HG02885 (cell line): ENCODE measurements around the gene RNF11.

ENCODE experiments used
- ATAC-seq: cut with Tn5 transposase; IDR thresholded peaks from one replicate; pipeline ENCODE4 v1.9.1; 2021; ENCODE audit warnings: mild to moderate bottlenecking; ENCODE audit not compliant: unreplicated experiment, poor library complexity

The RNF11 gene

DNA sequence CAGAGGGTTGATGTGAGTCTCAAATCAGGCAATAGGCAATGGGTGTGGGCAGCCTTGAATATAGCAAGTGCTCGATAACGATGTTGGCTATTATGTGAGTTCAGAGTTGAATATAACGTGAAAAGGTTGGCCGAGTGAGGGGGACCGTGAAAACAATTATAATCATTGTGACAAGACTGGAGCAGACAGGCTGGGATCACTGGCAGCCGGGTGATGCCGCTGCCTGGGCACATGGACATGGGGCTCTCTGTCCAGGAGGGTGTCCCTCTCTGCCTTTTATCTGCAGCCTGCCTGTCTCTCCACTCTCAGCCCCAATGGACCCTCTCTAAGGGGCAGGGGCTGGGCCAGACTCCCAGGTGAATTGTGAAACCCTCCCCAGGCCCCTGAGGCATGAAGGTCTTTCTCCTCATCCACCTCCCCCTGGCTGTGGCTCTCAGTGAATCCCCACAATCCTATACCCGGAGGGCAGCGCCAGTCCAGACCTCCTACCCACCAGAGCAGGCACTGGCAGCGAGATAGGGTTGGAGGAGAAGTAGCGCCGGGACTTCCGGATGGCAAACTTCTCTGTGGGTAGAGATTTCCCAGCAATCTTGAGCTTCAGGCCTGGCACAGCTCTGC, 57.9 kb downstream of the RNF11 start:
- no peak for ATAC-seq

DNA sequence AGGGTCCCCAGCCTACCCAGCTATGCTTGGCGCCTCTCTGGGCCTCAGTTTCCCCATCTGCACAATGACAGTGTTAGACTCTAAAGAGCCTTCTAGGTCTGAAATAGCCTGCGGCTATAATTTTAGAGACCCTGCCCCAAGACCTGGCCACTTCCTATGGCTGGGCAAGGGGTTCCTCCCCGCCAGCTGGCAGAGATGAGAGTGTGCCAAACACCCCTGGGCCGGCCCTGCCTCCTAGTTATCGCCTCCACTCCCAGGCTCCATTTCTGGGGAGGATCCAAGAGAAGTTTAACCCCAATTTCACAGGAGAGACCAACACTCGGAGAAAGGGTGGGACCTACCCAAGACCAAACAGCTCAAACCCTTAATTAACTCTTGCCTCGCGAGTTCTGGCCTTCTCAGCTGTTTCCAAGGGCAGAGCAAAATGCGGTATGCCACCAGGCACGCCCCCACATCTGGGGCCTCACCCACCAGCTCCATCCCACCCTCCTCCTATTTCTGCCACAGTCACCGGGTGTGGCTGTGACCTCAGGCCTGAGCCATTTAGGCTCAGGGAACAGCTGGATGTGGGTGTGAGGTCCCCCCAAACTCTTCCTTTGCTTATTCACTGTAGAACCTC, 58.6 kb downstream of the RNF11 start:
- no peak for ATAC-seq

DNA sequence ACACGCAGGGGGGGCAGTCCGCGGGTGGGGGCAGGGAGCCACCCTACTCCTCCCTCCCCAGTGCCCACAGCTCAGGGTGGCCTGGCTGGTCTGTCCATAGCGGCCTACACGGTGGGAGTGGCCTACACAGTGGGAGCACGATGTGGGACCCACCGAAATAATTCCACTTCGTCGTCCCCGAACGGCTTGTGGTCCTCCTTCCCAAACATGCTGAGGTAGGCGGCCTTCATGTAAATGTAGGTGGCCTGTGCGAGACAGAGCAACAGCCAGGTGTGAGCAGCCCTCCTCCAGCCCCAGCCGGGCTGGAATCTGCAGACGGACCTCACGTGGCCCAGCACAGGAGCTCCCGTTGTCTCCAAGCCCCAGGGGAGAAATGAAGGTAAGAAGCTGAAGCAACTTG, 59.9 kb downstream of the RNF11 start:
- ATAC-seq, result no peak

DNA sequence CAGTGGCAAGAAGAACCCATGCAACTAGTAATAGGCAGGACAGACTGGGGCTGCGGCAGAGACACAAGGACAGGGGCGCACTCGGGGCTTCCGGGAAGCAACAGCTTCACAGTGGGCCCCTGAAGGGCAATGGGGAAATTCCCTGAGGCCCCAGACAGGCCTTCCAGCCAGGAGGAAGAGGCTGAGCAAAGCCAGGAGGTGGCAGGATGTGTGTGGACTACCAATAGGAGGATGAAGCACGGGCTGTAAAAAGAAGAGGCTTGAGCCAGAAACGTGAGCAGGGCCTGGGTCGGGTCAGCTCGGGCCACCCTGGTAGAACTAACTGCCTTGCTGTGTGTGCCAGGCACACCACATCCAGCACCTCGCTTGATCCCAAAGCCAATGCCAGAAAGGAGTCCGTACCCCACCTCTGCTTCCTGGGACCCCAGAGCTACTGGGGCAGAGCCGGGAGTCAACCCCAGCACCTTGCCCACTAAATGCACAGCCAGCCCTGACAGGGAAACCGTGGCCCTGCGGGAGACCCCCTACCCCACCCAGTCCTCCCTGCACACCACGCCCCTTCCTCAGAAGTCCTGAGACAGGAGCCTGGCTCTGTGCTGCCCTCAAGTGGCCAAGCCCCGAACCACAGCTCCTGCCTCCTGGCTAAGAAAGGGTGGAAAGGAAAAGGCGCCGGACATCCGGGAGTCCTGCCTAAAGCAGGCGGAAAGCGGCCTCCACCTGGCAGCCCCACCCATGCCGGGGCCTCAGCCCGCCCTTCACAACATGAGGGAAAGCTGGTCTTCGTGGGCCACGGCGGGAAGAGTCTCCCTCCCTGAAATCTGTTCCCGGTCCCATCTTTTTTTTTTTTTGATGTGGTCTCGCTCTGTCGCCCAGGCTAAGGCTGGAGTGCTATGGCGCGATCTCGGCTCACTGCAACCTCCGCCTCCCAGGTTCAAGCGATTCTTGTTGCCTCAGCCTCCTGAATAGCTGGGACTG, 60.6 kb downstream of the RNF11 start:
- ATAC-seq, result peak; percentile 54

DNA sequence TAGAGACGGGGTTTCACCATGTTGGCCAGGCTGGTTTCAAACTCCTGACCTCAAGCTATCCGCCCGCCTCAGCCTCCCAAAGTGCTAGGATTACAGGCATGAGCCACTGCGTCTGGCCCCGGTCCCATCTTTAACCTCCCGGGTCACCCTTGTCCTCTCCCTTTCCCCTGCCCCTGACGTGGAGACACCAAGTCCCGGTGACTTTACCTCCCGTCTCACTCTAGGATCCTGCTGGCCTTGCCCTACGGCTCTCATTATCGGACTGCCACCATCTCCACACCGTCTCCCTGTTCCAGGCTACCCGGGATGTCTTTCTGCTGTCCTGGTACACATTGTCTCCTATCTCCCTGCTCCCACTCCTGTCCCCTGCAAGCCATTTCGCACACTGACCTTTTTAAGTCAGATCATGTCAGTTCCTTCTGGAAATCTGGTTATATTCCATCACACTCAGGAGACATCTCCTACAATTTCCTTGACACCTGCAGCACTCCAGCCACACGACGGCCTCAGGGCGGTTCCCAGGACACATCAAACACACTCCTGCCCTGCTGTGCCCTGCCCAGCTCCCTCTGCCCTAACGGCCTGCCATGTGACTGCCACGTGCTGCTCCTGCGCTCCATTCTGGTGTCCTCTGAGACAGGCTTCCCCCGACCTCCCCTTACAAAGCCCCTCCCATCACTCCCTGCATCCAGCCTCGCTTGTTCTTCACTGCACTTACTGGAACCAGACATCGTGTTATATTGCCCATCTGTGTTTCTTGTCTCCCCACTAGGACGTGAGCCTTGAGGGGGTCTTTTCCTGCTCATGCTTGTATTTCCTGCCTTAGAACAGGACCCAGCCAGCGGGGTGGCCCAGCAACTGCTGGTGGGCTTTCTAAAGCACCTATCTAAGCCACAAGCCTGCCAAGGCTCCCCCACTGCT, 61.6 kb downstream of the RNF11 start:
- ATAC-seq, result no peak

DNA sequence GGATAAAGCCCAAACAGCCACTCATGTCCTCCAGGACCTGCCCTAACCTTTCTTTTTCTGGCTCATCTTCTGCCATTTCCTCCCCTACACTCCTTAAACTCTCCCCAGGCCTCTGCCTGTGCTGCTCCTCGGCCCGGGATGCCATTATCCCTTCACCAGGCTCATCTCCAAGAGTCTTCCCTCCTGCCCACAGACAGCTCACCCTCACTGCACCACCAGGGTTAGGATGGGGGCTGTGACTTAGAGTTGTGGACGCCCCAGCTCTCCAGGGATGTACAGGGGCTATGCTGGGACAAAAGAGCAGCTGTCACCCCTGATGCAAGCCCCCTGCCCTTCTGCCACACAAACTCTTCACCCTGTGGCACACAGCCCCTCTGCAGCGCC, 62.2 kb downstream of the RNF11 start:
- no peak for ATAC-seq

DNA sequence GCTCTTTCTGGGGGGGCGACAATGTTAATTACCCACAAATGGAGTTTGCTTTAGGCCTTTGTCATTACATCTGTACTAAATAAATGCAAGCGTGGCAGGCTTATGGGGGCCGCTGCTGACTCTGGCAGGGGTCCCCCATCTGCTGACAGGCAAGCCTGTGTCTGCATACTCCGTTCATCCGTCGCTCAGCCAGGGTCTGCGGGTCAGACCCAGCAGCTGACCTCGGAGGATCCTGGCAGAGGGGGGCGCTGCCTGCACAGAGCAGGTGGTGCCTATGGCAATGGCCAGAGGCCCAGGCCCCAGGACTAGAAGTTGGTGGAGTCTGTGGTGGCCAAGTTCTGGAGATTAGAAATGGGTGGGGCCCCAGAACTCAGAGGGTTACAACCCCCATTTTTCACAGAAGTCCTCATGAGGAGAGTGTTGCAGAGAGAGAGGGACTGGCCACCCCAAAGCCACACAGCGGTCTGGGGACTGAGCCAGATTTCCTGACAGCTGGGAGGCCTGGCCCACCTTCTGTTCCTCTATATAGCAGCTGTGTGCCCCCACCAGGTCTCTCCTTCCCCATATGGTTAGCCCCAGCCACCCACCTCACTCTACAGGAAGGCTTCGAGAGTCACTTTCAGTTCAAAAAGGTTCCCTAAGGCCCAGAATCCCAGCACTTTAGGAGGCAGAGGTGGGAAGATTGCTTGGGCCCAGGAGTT, 63.3 kb downstream of the RNF11 start:
- no peak for ATAC-seq

DNA sequence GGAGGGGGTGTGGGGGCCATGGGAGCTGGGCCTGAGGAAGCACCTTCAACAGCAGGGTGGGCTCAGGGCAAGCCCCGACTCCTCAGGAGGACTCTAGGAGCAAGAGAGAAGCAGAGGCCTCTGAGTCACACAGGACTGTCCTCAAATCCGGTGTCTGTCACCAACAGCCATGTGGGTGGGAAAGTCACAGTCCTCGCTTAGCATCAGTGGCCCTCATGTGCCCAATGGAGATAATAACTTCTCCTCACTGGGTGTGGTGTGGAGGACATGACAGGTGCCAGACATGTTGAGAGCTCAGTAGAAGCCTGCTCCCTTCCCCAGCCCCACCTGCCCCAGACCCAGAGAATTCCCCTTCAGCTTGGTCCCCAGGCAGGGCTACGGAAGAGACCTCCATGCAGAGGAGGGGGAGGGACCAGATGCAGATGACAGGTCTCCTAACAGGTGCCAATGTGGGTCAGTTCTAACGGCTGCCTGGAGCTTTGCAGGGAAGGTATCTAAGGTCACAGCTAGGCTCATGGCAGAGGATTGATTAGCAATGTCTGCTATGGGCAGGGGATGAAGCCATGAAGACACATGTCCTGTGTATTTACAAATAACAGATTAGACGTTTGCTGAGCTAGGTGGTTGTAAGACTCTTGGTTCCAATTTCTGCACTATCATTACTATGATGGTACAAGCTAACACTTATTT, 64.1 kb downstream of the RNF11 start:
- ATAC-seq, result no peak

DNA sequence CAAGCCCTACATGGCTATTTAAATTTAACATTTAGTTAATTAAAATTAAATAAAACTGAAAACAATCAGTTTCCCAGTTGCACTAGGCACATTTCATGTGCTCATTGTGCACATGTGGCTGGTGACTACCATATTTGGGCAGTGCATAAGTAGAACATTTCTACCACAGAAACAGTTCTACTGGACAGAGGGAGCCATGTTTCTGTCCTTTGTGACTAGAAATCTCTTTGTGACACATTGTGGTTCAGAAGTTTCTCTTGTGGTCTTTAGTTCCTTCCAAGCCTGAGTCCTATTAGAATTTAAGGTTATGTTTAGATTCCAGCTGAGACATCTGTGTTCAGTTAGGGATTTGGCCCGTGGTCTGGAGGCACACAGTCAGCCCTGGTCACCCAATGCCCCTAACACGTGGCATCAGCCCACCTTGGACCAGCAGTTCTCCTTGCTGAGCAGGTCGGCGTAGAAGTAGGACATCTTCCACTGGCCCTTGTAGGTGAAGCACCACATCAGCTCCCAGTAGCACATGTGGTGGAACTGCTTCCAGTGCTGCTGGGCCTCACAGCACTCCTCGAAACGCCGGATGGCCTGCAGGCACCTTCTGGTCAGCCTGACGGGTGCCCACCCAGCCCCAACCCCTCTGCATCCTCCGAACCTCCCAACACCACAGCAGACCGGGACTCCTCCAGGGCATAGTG, 65.2 kb downstream of the RNF11 start:
- ATAC-seq, result no peak

DNA sequence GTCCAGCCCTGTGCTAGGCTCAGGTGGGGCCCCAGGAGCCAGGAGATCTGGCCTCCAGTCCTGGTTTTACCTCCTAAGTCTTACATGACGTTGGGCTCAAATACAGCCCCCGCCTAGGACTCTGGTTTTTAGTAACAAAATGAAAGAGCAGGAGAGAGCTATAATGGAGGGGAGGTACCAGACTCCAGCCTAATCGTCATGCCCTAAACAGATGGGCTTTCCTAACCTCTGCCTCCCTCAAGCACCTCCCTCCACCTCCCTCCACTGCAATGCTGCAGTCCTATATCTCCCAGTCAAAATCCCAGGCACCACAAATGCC, 65.7 kb downstream of the RNF11 start:
- no peak for ATAC-seq

DNA sequence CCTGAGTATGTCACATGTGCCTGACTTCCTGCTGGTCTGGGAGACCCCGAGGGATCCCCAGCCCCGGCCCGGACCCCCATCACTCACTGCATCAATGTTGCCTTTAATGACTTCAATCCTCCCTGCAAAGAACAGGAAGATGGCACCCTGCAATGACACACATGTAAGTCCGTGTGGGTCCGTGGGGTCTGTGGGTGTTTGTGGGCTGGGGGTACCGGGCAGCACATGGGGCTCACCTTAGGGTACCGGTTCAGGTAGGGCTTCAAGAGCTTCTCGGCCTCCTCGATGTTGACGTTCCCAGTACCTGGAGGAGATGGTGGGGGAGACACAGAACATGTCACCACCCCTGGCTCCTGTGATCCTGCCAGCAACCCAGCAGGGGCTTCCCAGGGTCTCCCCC, 66.2 kb downstream of the RNF11 start:
- no peak for ATAC-seq

DNA sequence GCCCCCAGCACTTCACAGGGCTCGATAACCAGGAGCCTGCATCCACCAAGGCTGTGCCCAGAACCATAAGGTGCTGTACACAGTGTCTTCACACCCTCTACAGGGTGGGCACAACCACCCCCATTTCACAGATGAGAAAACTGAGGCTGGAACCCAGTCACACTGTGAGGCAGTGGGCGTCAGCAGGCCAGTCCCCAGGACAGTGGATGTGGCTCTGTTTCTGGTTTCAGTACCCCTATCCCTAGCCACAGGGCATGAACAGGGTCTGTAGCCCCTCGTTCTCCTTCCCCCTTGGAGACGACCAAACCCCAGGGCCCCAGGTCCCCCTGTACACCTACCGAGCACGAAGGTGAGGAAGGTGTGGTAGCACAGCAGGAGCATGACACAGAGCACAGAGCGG, 66.7 kb downstream of the RNF11 start:
- ATAC-seq, result no peak

DNA sequence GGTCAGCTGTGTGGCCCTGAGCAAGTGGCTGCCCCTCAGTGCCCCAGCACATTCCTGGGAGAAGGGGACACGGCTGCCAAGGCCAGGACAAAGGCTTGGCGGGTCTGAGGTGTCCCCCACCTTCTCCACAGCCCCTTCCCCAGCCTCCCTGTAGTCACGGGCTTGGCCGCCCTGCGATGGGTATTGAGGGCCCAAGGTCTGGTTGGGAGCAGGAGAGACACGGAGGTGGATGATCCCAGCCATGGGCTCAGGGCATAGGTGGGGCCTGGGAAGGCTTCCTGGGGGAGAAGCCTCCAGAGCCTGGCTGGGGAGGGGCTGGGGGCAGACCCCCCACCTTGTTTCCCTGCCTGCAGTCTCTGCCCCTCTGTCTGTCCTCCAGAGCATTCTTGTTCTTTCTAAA, 67.2 kb downstream of the RNF11 start:
- no peak for ATAC-seq

DNA sequence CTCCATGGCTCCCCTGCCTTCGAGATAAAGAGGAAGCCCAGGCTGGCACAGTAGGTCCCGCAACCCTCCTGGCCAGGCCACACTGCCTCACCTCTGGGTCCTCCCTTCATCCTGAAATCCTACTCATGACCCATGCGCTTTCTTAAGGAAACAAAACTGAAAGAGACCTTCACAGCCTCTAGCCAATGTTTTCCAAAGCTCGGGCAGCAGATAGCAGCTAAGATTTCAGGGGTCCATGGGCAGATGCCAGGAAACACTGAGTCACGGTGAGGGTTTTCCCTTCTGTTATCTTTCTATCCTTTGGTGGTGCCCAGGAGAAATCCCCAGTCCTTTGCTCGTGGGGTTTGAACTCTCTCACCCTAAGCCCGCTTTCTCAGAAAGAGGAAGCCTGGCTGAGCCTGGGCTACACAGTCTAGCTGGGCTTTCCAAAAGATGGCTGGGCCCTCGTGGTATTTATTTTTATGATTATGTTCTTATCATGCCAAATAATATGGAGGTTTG, 67.7 kb downstream of the RNF11 start:
- ATAC-seq, result peak; percentile 42

DNA sequence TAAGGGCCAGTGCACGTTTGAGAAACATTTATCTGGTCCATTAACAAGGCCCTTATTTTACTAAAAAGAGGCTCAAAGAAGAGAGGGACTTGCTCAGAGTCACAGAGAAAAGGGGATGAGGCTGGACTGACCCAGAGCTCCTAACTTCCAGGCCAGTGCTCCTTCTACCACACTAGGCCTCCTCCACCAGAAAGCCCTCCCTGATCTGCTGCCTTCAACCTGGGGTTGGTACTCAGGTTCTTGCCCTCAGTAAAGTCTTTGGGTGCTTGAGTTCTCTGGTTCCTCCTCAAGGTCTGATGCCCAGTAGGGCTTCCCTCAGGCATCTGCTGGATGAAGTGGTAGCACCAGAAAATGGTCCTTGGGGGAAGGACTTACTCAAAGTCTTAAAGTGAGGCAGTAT, 68.3 kb downstream of the RNF11 start:
- no peak for ATAC-seq

DNA sequence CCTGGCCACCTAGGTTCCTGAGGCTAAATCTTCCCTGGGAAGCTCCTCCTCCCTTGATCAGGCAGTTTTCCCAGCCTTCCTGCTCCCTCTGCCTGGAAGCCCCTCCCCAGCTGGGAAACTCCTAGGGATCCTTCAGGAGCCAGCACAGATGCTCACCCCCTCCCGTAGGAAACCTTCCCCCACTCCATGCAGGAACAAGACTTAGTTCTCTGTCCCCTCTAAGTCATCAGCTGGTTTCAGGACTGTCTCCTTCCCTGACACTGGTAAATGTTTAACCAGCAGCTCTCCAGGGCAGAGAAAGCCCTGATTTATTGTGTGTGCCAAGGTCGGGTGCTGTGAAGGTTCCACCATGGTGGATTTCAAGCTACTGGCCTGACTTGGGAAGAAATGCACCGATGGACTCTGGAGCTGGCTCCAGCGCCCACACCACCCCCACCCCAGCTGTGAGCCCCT, 69.3 kb downstream of the RNF11 start:
- ATAC-seq, result no peak

DNA sequence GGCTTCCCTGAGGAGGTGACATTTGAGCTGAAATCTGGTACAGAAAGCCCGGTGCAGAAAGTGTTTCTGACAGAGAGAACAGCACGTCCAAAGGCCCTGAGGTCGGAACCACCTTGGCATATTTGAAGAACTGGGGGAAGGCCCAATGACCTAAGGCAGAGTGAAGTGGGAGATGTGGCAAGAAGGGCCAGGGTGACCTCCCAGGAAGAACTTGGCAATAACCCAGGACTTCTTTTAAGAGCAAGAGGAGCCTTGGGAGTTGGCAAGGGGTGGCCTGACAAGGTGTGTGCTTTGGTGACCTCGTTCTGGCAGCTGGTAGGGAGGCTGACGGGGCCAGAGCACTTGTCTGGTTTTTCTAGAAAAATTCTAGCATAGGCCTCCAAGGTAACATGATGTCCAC, 70.9 kb downstream of the RNF11 start:
- no peak for ATAC-seq

DNA sequence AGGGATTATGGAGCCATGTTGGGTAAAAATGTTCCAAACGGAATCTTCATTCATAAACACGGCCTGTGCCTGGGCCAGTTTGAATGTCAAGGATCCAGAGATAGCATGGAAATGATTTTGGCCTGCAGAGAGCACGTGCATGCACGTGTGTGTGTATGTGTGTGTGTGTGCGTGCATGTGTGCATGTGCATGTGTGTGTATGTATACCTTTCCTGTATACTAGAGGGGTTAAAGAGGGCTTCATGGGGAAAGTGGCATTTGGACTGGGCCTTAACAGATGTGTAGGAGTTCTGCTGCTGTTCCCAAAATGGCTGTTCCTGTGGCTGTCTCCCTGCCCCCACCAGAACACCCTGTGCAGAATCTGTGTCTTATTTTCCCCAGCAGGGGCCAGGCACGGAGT, 72.6 kb downstream of the RNF11 start:
- ATAC-seq, result no peak

DNA sequence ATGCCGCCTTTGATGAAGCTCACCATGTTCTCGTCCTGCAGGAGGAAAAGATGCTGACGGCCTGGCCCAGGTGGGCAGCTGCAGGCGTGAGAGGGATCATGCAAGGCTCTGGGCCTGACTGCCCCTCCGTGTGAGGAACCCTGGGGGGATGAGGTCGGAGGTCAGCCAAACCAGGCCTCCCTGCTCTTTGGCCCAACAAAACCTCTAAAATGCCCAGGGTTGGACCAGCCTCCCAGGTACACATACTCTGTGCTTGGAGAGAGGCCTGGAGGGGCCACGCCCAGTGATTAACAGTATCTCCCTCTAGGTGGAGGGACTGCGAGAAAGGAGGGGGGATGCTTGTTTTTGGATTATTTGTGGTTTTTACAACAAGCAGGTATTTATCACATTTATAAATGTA, 73.2 kb downstream of the RNF11 start:
- no peak for ATAC-seq
